GM12865 (cell line): Measurements from ENCODE around the gene CACNA1C.
A peak's percentile ranks its signal among the peaks of the same experiment; 100 is the strongest.

Source experiments
- DNase-seq: peaks from one replicate; pipeline ENCODE4 v3.0.0; 2010; ENCODE audit warnings: low read depth
- H3K4me3 ChIP-seq: 2 replicates; pipeline ENCODE4 v1.5.1; 2011; ENCODE audit warnings: mild to moderate bottlenecking, low read depth, low read length, control low read depth
- CTCF ChIP-seq: IDR thresholded peaks from 2 replicates; pipeline ENCODE4 v1.5.1; 2011; ENCODE audit warnings: low read length, control low read depth, low read depth, inconsistent platforms; ENCODE audit not compliant: insufficient read depth; ENCODE audit errors: missing control alignments

The CACNA1C gene

GRCh38 chr12:2208837-2209635 lies 156.2 kb downstream of the CACNA1C start:
- no peak for DNase-seq
- H3K4me3 ChIP-seq: no peak overlapping the region
- TF ChIP-seq CTCF: no peak

GRCh38 chr12:2211119-2211518 lies 158.3 kb downstream of the CACNA1C start:
- no peak overlapping the region for H3K4me3 ChIP-seq
- DNase-seq: no peak
- TF ChIP-seq CTCF: no peak

GRCh38 chr12:2212537-2212936 lies 159.8 kb downstream of the CACNA1C start:
- no peak for TF ChIP-seq CTCF
- peak; percentile 9 for DNase-seq
- no peak overlapping the region for H3K4me3 ChIP-seq

- no peak overlapping the region for H3K4me3 ChIP-seq
- DNase-seq: peak; percentile 8
- no peak for TF ChIP-seq CTCF
Observed at GRCh38 chr12:2212971-2213869, 160.4 kb downstream of the CACNA1C start.

GRCh38 chr12:2214411-2214810 lies 161.6 kb downstream of the CACNA1C start:
- no peak for DNase-seq
- no peak overlapping the region for H3K4me3 ChIP-seq
- no peak for TF ChIP-seq CTCF

- H3K4me3 ChIP-seq: no peak overlapping the region
- TF ChIP-seq CTCF: no peak
Observed at GRCh38 chr12:2215709-2216560, 163.1 kb downstream of the CACNA1C start.

More at GRCh38 chr12:2215709-2216560, 163.1 kb downstream of the CACNA1C start:
- no peak for DNase-seq
